GM21390 (cell line): ENCODE data around the gene SBK2.

Source experiments
- ATAC-seq: cut with Tn5 transposase; IDR thresholded peaks from one replicate; pipeline ENCODE4 v1.9.1; 2021; ENCODE audit not compliant: unreplicated experiment

The SBK2 gene

DNA sequence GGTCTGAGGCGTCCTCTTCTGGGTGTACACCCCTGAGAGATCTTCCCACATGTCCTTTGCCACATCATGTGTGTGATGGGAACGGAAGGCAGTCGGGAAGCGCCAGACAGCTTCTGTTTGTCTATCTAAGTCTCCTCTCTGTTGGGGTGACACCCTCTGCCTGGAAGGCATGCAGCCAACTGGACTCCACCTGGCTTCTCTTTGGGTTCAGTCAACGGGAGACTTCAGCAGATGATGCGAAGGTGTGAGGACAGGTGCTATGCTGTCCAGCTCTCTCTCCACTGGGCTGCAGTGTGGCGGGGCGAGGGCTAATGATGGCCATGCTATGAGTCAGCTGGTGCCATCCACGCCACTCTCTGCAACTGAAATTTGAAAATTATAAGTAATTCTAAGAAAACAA is 22.8 kb upstream of the SBK2 start:
- no peak for ATAC-seq

DNA sequence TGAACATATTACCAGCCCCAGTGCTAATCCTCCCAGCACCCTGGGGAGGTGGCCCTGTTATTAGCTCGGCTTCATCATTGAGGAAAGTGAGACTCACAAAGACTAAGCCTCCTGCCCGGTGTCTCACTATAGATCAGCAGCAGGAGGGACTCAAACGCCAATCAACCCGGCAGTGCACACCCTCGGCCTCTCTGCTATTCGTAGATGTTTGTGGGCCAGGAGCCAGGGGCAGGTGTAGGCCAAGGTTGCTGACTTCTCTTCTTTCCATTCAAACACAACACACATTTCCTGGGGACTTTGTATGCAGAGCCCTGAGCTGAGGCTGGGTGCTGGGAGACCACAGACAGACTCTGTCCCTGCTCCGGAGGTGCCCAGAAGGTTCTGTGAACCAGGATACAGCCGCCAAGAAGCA is 17.8 kb upstream of the SBK2 start:
- no peak for ATAC-seq

DNA sequence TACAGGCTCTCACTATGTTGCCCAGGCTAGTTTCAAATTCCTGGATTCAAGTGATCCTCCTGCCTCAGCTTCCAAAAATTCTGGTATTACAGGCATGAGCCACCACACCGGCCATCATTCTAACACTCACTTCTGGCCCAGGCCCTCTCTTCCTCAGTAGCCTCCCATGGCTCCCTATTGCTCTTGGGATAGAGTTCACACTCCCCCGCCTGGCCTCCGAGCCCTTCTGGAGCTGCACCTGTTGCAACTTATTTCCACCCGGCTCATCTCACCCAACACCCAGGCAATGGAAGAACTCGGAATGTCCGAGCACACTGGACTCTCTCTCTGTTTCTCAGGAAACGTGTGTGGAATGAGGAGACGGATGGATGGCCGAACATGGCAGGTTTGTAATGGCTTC is 17.4 kb upstream of the SBK2 start:
- no peak for ATAC-seq

DNA sequence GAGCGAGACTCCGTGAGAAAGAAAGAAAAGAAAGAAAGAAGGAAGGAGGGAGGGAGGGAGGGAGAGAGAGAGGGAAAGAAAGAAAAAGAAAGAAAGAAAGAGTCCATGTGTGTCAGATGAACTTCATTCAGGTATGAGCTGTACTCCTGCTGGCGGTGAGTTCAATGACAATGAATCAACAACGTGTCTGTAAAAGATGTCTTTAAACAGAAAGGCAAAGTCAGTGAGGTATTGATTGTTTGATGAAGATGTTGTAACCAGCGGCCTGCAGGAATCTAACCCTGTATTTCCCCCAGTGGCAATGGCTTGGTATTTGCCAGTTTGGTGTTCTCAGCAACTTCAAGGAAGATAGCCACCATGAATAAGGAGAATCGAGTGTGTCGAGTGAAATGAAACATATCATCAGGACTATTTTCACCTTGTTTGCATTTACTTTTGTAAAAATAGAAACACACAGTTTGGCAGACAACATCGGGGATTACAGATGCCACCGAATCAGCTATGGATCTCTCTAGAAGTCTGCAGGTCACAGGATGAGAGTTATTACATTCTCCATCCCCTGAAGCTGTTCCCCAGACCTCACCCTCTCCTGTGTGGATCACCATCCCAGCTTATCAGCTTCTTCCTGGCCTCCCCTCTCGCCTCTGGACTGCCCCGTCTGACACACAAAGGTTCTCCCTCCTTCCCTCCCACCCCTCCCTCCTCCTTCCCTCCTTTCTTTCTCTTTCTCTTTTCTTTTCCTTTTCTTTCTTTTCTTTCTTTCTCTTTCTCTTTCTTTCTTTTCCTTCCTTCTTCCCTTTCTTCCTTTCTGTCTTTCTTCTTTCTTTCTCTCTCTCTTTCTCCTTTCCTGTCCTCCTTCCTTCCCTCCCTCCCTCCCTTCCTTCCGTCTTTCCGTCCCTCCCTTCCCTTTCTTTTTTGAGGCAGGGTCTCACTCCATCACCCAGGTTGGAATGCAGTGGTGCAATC is 16.6 kb upstream of the SBK2 start:
- ATAC-seq, result no peak

DNA sequence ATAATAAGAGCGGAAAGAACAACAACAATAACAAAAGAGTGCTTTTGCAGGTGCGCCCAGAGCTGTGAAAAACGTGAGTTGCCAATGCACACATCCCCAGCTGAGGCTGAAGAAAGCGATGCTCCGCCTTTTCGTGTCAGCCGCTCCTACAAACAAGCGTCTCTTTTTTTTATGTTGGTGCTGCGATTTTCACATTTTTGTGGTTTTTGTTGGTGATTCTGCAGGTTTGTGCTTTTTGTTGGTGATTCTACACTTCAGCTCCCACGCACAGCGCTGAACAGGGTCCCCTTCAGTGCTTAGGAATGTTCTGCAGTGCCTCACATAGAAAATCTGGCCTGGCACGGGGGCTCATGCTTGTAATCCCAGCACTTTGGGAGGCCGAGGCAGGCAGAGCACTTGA is 15.7 kb upstream of the SBK2 start:
- ATAC-seq, result no peak

DNA sequence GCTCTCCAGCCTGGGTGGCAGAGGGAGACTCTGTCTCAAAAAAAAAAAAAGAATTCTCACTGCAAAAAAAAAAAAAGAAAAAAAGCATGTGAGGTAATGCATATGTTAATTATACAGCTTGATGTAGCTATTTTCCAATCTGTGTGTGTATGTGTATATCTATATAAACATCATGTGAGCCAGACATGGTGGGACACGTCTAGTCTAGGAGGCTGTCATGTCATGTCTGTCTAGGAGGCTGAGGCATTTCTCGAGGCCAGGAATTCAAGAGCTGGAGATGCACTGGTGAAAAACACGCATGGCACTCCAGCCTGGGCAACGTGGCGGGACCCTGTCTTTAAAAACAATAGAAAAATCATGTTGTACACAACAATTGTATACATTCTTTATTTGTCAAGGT is 15.3 kb upstream of the SBK2 start:
- ATAC-seq, result no peak

DNA sequence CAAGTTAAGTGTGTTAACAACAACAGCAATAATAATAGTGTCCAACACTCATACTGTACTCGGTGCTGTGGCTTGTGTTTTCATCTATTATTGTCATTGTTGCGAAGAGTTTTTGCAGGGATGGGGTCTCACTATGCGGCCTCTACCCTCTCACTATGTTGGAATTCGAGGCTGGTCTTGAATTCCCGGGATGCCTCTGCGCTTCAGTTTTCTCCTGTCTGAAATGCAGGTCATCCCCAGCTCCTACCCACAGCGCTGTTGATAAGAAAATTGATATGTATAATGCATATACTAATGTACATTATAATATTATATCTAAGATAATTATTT is 13.4 kb upstream of the SBK2 start:
- no peak for ATAC-seq

DNA sequence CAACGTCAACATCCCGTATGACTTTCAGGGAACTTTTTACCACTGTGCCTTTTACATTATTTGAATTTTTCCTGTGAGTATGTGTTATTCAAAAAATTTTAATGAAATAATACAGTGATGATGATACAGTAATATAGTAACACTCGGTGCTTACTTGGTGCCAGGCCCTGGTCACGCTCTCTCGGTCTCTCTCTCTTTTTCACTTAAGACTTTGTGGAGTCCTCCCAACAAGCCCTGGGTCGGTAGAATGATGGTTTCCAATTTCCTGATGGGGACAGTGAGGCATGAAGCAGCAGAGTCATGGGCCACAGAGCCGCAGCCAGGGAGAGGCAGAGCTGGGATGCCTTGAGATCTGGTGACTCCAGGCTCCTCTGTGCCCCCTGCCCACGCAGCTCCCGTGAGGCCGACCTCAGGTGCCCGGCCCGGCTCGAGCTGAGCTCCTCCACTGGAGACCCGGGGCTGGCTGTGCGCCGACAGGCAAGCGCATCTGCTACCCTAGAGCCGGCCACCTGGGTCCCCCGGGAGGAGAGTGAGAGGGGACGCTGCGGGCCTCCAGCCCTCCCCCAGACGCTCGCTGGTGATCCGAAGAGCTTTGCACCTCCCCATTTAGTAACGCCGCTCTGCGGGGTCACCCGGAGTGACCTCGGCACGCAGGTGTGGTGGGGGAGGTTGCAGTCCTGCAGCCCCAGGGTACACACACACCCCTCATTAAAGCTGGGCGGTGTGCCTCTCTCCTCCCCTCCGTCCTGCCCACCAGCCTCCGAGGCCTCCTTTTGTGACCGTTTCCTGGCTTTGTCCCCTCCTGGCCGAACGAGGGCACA is 12.8 kb upstream of the SBK2 start:
- ATAC-seq, result no peak

DNA sequence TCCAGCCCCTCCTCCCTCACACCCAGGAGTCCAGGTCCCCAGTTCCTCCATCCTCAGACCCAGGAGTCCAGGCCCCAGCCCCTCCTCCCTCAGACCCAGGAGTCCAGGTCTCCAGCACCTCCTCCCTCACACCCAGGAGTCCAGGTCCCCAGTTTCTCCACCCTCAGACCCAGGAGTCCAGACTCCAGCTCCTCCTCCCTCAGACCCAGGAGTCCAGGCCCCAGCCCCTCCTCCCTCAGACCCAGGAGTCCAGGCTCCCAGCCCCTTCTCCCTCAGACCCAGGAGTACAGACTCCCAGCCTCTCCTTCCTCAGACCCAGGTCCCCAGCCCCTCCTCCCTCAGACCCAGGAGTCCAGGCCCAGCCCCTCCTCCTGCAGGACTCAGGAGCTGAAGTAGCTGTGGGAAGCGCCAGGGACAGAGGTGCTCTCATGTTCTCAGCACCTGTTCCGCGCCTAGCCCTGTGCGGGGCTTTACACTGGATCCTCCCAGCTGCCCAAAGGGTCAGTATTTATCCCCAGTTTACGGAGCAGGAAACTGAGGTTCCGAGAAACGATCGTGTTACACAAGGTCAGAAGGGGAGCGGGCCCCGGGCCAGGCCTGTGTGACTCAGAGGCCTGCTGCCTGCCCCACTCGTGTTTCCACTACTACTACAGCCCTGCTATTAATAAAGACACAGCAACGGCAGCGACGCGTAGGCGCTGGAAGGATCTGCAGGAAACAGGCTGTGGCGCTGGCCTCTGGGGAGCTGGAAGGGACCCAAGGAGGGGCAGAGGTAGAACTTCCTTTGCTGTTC is 10.1 kb upstream of the SBK2 start:
- ATAC-seq, result no peak

DNA sequence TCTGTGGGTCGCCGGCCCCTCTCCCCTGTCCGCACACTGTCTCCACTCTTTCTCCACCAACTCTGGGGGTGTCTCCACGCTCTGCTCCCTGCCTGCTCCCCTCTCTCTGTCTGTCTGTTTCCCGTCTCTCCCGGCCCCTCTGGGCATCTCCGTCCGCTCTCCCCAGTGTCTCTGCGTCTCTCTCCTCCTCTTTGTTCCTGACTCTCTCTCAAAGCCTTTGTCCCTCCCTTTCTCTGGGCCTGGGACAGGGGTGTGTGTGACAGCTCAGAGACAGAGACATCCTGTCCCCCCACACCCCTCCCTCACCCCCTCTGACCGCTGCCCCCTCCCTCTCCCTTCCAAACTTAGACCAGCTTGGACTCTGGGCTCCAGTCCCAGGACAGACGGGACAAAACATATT is 9.1 kb upstream of the SBK2 start:
- ATAC-seq, result no peak

DNA sequence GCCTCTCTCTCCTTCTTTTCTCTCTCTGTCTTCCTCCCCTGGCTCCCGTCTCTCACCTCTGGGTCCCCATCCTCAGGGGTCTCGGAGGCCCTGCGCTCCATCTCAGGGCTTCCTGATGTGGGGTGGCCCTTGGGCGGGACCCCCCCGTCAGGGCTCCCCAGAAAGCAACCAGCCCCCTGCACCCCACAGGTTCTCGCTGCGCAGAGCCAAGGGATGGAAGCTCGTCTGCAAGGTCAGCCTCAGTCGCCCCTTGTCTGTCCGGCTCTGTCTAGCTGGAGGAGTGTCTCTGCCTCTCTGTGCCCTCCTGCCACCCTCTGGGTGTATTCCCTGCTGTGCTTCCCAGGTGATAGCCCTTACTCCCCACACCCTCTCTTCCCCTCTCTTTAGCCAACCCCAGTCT is 8.5 kb upstream of the SBK2 start, which contains the start of gene SBK3:
Gene SBK3 (minus strand): TSS at position 101 of the 400 bp plus-strand sequence. CDS start 0 bp downstream, at position 101.
- ATAC-seq, result no peak

DNA sequence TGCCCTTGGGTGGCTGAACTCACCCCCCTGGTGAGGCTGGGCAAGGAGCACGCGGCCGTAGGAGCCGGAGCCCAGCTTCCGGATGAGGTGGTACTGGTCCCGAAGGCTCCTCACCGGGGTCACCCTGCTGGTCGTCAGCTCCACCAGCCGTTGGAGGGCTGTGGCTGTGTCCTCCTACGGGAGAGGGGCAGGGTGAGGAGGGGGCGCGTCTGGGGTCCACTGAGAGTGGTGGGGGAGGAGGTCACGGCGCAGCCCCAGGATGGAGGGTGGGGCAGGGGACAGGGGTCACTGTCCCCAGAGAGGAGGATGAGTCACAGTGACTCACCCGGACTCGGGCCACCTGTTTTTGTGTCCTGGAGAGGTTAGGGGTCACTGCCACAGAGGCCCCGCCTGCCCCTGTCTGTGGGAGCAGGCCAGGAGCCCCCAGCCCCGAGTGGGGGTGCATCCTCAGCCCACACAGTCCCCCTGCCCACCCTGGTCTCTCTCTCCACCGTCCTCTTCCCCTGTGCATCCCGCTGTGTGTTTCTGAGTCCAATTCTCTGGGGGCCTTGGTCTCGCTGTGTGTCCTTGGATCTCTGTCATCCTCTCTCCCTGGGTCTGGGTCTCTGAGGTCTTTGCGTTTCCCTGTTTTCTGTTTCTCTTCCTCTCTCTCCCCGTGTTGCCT is 8.0 kb upstream of the SBK2 start:
- ATAC-seq, result no peak

DNA sequence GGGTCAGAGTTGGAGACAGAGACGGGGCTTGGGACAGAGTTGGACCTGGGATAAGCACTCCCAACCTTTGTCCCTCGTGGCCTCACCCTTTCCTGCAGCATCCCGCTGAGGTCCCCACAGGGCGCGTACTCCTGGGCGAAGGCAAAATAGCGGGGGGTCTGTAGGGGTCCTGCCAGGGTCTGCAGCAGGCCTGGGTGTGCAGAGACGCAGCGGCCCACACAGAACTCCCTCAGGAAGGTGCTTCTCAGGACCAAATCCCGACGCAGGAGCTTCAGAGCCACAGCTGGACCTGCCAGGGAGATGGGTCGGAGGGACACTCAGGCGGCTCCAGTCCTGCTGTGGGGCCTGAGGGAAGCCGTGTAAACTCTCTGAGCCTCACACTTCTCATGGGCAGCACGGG is 7.1 kb upstream of the SBK2 start:
- no peak for ATAC-seq

DNA sequence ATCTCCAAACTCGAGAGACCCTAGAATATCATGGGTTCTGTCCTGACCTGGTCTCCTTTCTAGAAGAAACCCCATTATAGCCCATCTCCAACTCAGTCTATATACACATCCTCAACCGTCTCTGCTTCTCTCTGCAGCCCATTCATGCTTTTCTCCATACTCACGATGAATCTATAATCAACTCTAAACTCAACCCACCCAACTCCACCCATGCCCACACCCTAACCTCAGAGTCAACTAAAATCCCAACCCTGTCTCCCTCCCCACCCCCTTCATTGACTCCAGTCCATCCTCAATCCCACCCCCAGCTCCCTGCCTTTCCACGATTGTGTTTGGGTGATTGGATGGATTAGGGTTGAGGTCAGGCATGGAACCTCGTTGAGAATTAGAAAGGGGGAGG is 6.6 kb upstream of the SBK2 start:
- ATAC-seq, result no peak

DNA sequence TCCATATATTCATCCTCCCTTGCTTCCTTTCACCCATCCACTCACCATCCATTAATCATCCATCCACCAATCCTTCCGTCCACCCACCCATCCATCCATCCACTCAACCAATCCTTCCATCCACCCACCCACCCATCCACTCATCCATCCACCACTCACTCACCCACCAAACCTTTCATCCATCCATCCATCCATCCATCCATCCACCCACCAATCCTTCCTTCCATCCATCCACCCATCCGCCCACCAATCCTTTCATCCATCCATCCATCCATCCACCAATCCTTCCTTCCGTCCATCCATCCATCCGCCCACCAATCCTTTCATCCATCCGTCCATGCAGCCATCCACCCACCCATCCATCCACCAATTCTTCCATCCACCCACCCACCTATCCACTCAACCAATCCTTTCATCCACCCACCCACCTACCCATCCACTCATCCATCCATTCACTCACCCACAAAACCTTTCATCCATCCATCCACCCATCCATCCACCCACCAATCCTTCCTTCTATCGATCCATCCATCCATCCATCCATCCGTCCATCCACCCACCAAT is 5.4 kb upstream of the SBK2 start:
- no peak for ATAC-seq

DNA sequence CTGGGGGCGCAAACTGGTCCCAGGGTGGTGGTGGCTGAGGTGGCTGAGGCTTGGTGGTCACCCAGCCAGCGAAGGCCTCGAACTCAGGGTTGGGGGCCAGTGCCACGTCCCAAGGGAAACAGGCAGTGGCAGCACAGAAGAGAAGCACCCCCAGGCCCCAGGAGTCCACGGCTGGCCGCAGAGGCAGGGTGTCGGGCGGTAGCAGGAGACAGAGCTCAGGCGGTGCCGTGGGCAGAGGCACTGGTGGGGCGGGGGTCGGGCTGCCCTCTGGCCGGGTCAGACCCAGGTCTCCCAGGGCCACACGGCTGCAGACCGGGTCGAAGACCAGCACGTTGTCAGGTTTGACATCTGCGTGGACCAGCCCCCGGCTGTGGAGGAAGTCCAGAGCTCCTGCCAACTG is 4.2 kb upstream of the SBK2 start:
- no peak for ATAC-seq

DNA sequence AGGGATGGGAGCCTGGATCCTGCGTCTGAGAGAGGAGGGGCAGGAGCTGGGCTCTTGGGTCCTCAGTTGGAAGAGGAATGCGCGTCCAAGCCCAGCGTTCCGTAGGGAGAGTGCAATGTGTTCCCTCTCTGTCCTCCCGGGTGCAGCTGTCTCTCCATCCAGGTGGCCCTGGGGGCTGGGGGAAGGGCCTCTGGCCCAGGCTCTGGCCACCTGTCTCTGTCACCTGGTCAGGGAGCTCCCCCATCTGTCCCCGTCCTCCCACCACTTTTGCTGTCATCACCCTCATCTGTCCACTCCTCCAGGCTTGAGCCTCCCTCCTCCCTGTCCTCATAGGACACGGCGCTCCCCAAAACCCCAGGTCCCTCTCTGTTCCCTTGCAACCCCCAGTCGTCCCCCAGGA is 3.7 kb upstream of the SBK2 start:
- no peak for ATAC-seq

DNA sequence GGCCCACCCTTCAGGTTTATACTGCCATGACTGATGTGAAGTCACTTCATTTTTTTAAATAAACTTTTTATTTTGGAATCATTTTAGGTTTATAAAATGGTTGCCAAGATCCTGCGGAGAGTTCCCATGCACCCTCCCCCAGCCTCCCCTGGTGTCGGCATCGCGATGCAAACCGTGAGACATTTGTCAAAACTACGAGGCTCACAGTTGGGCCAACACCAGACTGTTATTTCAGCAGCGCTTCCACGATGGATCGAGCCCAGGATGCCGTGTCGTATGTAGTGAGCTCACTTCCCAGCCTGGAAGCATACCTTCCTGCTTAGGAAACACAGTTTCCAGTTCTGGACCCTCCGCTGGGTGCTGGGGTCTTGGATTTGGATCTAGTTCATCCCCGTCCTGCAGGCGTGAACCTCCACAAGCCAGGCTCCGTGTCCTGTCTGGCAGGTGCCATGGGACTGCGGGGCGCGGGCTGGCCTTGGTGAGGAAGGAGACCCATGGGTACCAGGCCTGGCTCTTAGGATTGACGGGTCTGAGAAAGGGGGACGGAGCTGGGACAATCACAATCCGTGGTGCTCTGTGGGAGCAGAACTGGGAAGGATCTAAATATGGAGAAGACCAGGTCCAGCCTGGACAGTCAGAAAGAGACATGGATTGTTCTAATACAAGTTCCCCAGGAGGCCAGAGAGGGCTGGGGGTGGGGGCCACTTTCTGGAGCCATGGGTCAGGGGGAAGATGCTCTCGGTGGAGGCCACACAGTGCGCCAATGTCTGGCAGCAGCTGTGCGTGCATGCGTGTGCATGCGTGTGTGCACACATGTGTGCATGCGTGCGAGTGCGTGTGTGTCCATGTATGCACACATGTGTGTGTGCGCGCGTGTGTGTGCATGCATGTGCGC is 2.4 kb upstream of the SBK2 start:
- no peak for ATAC-seq

DNA sequence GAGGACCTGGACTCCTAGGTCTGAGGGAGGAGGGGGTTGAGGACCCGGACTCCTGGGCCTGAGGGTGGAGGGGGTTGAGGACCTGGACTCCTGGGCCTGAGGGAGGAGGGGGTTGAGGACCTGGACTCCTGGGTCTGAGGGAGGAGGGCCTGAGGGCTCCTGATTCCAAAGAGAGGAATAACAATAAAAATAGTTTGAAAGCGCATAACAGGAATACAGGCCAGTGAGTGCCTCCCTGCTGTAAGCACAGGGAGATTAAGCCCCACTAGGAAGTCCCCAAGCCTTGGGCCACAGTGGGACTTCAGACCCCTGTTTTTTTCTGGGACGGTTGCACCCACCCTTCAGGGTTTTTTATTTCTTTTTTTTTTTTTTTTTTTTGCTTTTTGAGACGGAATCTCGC is 1.2 kb upstream of the SBK2 start:
- no peak for ATAC-seq

DNA sequence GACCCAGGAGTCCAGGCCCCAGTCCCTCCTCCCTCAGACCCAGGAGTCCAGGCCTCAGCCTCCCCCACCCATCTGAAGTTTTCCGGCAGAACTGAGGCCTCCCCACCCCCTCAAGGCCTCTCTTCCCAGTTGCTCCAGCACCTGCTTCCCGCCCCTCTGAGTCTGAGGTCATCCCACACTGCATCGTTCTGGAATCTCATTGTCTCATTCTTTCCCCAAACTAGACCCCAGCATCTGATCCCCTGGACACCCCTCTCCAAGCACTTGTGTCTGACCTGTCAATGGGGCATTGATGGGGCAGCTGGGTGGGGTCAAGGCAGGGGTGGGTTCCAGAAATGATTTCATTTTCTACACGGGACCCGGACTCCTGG is 793 bp upstream of the SBK2 start:
- ATAC-seq, result no peak
